C4-2B (cell line): ENCODE data around the gene TMEM135.

Experiments
- CTCF ChIP-seq: fragments of 450-650 bp; conservative IDR thresholded peaks from 2 replicates; pipeline ENCODE4 v1.5.1; 2017; ENCODE audit warnings: mild to moderate bottlenecking
- ZFX ChIP-seq: fragments of 450-650 bp; IDR thresholded peaks from 2 replicates; pipeline ENCODE4 v1.6.1; 2017

DNA sequence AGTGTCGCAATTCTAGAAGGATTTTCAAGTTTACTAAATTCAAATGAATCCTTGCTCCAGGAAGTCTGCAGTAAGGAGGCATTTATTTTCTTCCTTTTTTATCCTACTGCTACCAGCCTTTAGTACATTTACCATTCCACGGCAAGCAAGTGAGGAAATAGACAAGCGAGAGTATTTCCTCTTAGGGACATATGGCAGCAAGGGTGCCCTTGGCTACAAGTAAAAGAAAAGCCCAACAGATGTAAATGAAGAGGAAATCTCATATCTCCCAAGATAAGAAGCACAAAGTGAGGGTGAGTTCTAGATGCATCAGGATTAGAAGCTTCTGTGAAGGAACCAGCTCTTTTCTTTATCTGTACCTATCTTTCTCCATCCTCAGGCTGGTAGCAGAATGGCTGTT, 44.7 kb upstream of the TMEM135 start:
- no peak for TF ChIP-seq CTCF
- no peak for TF ChIP-seq ZFX
